Esophagus muscularis mucosa (tissue), 4 donors: ENCODE results near the gene PDE4DIP. TPM values are rescaled to one million over a fixed set of nuclear protein-coding genes. Genes with fewer than 3 reads are reported as not detected.
A peak's percentile ranks its signal among the peaks of the same experiment; 100 is the strongest.
"Not testable (repeated sequence)": the region's sequence is repeated elsewhere in the genome, so short reads cannot be mapped to it uniquely, and the experiment has no call there.

Experiments used
- DNase-seq: peaks from one replicate; pipeline ENCODE4 v3.0.0-alpha.2; 2017; ENCODE audit errors: extremely low spot score
- H3K27ac ChIP-seq, 4 donors: fragments of 200-600 bp; sonication (generic); replicated peaks in 1 of 4; 1 replicate in 3 of 4; 2 replicates in 1 of 4; pipeline ENCODE4 v1.5.1; 2016 to 2019; ENCODE audit warnings: mild to moderate bottlenecking in 1 of 4
- H3K27me3 ChIP-seq, 4 donors: fragments of 200-600 bp; sonication (generic); one replicate each; pipeline versions ENCODE4 v1.5.1 to v1.6.0; 2016 to 2019
- H3K36me3 ChIP-seq, 4 donors: fragments of 200-600 bp; sonication (generic); one replicate each; pipeline ENCODE4 v1.5.1; 2016 to 2019
- H3K4me1 ChIP-seq, 4 donors: fragments of 200-600 bp; sonication (generic); one replicate each; pipeline ENCODE4 v1.5.1; 2016 to 2019
- H3K4me3 ChIP-seq, 4 donors: fragments of 200-600 bp; sonication (generic); 1 replicate in 2 of 4; 2 replicates in 2 of 4; pipeline ENCODE4 v1.5.1; 2016 to 2019; ENCODE audit warnings: mild to moderate bottlenecking in 4 of 4, moderate library complexity in 1 of 4
- H3K9me3 ChIP-seq, 4 donors: fragments of 200-600 bp; sonication (generic); 1 replicate in 3 of 4; 2 replicates in 1 of 4; pipeline ENCODE4 v1.5.1; 2016 to 2019
- WGBS: methylation state at CpG from one replicate; pipeline ENCODE4 v1.1.5; 2018; 5-methylcytosine and 5-hydroxymethylcytosine counted together
- intact Hi-C: fragments of 100-400 bp; cut with DNase I; formaldehyde crosslinking; loops from one replicate; pipeline ENCODE4 v1.15.1; 2023
- total RNA-seq, 4 donors: library from RNA; depleted of rRNA; stranded (reverse); fragments of >200 nt; gene quantifications; one replicate each; pipeline versions ENCODE4 v1.1.0 to v1.2.1, GENCODE V29; 2016

Gene PDE4DIP
- total RNA-seq, 4 donors from 2014 or later: 117 to 200 (median 169) TPM

DNA sequence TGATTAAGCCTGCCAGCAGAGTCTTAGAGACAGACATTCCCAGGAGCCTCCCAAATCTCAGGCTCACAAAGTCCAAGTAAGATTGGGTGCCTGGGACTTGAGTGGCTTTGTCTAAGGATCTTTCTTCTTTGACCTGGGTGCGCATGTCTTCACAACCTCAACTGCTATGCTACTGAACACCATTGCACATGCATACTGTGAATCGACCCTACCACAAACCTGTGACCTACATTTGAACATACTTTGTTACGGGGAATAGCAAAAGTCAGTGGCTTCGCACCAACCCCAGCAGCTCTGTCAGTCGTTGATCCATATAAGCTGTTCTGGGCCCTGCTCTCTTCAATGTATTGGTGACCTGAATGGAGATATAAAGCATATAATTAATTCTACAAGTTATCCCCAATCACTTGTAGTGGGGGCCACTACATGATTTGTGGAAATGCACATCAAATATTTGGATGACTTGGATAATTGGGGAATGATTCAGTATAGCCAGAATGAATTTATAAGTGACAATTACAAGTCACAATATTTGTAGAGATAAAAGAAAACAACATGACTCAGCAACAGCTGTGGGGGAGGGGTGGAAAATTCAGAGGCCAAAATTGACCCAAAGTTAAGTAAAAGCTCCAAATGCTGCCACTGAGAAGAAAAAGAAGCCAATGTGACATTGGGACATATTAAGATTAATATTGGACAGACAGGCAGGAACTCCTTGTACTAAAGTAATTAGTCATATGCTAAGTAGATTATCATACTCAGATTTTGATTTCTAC, 152.4 kb downstream of the PDE4DIP start:
- 100% methylated on average over 4 of the region's 5 CpGs for WGBS
- H3K36me3 ChIP-seq, DNase-seq, intact Hi-C loops, H3K9me3 ChIP-seq, H3K27ac ChIP-seq, H3K27me3 ChIP-seq, H3K4me1 ChIP-seq, H3K4me3 ChIP-seq: not testable (repeated sequence)

GRCh38 chr1:148997405-148997804, 153.2 kb downstream of the PDE4DIP start:
- DNase-seq, H3K36me3 ChIP-seq, H3K4me3 ChIP-seq, H3K27me3 ChIP-seq, H3K27ac ChIP-seq, intact Hi-C loops, H3K9me3 ChIP-seq, H3K4me1 ChIP-seq: not testable (repeated sequence)
- no CpG with 5 or more reads among the region's 6 CpGs for WGBS

- WGBS: no CpG with 5 or more reads among the region's 8 CpGs
- H3K4me3 ChIP-seq, H3K27ac ChIP-seq, H3K27me3 ChIP-seq, H3K36me3 ChIP-seq, DNase-seq, H3K4me1 ChIP-seq, intact Hi-C loops, H3K9me3 ChIP-seq: not testable (repeated sequence)
These were observed 158.4 kb downstream of the PDE4DIP start for GRCh38 chr1:149002664-149003063.

- peaks cover 0 to 12% (median 5%) of the 10 kb centered on the region in 4 donors for H3K36me3 ChIP-seq
- H3K27ac ChIP-seq, H3K9me3 ChIP-seq, H3K4me1 ChIP-seq, intact Hi-C loops, H3K27me3 ChIP-seq, H3K4me3 ChIP-seq, DNase-seq: not testable (repeated sequence)
- WGBS: no CpG with 5 or more reads among the region's 4 CpGs
These were observed 164.1 kb downstream of the PDE4DIP start for GRCh38 chr1:149008326-149008725.

DNA sequence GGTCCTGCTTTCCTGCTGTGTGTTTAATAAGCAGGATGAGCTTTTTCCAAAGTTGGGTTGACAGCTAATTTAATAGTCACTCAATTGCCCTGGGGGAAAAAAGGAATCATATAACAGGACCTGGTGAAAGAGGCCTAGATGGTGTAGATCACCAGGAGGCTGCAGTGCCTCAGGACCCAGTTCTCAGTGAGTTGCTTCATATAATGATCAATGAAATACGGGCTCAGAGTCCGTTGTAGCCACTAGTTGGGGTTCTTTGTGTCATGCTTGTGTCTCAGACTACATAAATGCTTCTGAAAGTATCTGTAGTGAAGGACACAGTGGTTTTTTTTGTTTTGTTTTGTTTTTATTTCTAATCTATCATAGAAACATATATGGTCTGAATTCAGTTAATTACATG, 164.5 kb downstream of the PDE4DIP start:
- DNase-seq, H3K4me3 ChIP-seq, H3K4me1 ChIP-seq, intact Hi-C loops, H3K9me3 ChIP-seq, H3K27ac ChIP-seq, H3K27me3 ChIP-seq: not testable (repeated sequence)
- peaks cover 0 to 12% (median 5%) of the 10 kb centered on the region in 4 donors for H3K36me3 ChIP-seq
- 90% methylated on average over 2 of the region's 2 CpGs for WGBS

DNA sequence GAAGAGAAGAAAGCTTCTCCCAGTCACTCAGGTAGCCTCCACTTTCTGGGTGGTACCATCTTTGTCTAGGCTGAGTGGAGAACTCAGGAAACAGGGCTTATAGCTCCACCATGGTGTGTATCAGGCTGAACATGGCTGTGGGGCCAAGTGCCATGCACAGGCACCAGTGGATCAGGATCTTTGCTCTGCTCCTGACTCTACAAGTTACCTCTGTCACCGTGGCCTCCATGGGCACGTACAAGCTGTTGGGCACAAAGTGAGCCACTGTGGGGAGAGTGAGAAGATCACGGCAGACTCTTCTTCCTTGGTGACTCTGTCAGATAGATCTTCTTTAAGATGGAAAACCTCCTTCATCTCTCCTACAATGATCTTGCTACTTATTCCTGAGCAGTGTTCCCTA, 165.5 kb downstream of the PDE4DIP start:
- H3K27ac ChIP-seq, intact Hi-C loops, H3K9me3 ChIP-seq, H3K4me3 ChIP-seq, H3K27me3 ChIP-seq, H3K4me1 ChIP-seq: not testable (repeated sequence)
- 100% methylated on average over 2 of the region's 3 CpGs for WGBS
- peaks cover 0 to 12% (median 5%) of the 10 kb centered on the region in 4 donors for H3K36me3 ChIP-seq
- DNase-seq: peak; percentile 50

- H3K27ac ChIP-seq, H3K4me3 ChIP-seq, H3K4me1 ChIP-seq, intact Hi-C loops, H3K27me3 ChIP-seq, H3K9me3 ChIP-seq: not testable (repeated sequence)
- 65% methylated on average over 2 of the region's 5 CpGs for WGBS
- DNase-seq: peak; percentile 17
- H3K36me3 ChIP-seq: peaks cover 0 to 15% (median 6%) of the 10 kb centered on the region in 4 donors
These were observed 168.4 kb downstream of the PDE4DIP start for GRCh38 chr1:149012599-149012998.

- WGBS: 60% methylated on average over 3 of the region's 4 CpGs
- H3K36me3 ChIP-seq: peaks cover 0 to 19% (median 8%) of the 10 kb centered on the region in 4 donors
- H3K27ac ChIP-seq, H3K4me3 ChIP-seq, DNase-seq, H3K27me3 ChIP-seq, H3K9me3 ChIP-seq, H3K4me1 ChIP-seq, intact Hi-C loops: not testable (repeated sequence)
These were observed 169.3 kb downstream of the PDE4DIP start for GRCh38 chr1:149013513-149013912.

DNA sequence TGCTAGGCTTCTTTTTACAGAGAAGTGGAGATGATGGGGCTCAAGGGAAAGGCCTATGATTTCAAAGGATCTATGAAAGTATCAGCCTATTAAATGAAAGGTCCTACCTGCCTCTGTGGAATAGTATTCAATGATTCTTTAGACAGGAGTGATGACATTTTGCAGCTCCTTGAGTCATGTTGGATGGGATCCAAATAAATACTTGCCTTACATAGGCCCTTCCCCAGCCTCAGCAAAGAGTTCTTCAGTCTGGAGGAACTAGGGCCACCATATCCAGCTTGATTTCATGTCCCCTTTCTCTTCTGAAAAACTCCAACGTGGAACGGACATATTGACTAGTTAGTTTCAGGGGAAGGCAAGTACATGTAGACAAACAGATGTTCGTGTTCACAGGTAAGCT, 171.3 kb downstream of the PDE4DIP start:
- H3K4me3 ChIP-seq, DNase-seq, intact Hi-C loops, H3K9me3 ChIP-seq, H3K27me3 ChIP-seq, H3K4me1 ChIP-seq, H3K27ac ChIP-seq: not testable (repeated sequence)
- peaks cover 0 to 11% (median 5%) of the 10 kb centered on the region in 4 donors for H3K36me3 ChIP-seq
- 77% methylated on average over 3 of the region's 3 CpGs for WGBS

GRCh38 chr1:149016626-149017025, 172.4 kb downstream of the PDE4DIP start:
- WGBS: no CpG with 5 or more reads among the region's 2 CpGs
- DNase-seq, H3K27ac ChIP-seq, H3K9me3 ChIP-seq, H3K4me1 ChIP-seq, H3K4me3 ChIP-seq, intact Hi-C loops, H3K27me3 ChIP-seq: not testable (repeated sequence)
- peaks cover 0 to 11% (median 6%) of the 10 kb centered on the region in 4 donors for H3K36me3 ChIP-seq

- intact Hi-C loops, H3K27me3 ChIP-seq, H3K4me1 ChIP-seq, H3K27ac ChIP-seq, H3K9me3 ChIP-seq, H3K4me3 ChIP-seq, DNase-seq: not testable (repeated sequence)
- peaks cover 0 to 11% (median 6%) of the 10 kb centered on the region in 4 donors for H3K36me3 ChIP-seq
- whole genome bisulfite sequencing: no CpG with 5 or more reads among the region's 3 CpGs
These were observed 174.3 kb downstream of the PDE4DIP start for GRCh38 chr1:149018577-149018976.

DNA sequence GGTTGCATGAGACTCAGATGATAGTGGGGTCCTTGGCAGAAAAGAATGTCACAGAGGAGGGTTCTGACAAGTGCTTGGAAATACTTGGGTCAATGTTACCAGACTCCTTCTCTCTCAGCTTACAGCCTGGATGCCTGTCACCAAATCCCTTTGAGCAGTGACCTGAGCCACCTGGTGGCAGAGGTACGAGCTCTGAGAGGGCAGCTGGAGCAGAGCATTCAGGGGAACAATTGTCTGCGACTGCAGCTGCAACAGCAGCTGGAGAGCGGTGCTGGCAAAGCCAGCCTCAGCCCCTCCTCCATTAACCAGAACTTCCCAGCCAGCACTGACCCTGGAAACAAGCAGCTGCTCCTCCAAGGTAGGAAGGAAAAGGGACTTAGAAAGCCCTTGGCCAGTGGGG, 180.1 kb downstream of the PDE4DIP start:
- DNase-seq, H3K4me1 ChIP-seq, H3K27me3 ChIP-seq, H3K9me3 ChIP-seq, H3K27ac ChIP-seq, intact Hi-C loops, H3K4me3 ChIP-seq: not testable (repeated sequence)
- no CpG with 5 or more reads among the region's 3 CpGs for WGBS
- H3K36me3 ChIP-seq: peaks cover 0 to 16% (median 3%) of the 10 kb centered on the region in 4 donors

DNA sequence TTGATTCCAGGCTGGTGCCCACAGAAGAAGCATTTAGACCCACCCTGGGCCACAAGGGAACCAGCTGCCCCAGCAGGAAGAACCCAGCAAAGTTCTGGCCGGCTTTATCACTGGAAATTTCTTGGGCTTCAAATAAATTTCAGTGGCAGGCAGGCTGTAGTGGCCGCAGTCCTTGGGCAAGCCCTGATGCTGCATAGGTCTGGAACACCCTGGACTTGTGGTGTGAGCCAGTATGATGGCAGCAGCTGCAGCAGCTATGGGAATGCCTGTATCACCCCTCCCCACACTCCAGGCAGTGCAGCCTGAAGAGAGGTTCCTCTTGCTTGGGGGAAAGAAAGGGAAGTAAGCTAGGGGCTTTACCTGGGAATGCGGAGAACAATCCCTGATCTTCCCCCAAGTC, 189.7 kb downstream of the PDE4DIP start:
- no CpG with 5 or more reads among the region's 3 CpGs for WGBS
- H3K4me3 ChIP-seq, intact Hi-C loops, H3K36me3 ChIP-seq, H3K27me3 ChIP-seq, H3K27ac ChIP-seq, H3K9me3 ChIP-seq, DNase-seq, H3K4me1 ChIP-seq: not testable (repeated sequence)
